GM21576 (cell line): ENCODE results near the gene BAG5.
"Not testable (repeated sequence)": the region's sequence is repeated elsewhere in the genome, so short reads cannot be mapped to it uniquely, and the experiment has no call there.

Experiments used
- ATAC-seq: cut with Tn5 transposase; IDR thresholded peaks from one replicate; pipeline ENCODE4 v1.9.1; 2021; ENCODE audit warnings: mild to moderate bottlenecking, moderate library complexity; ENCODE audit not compliant: unreplicated experiment

BAG5 gene, protein sequence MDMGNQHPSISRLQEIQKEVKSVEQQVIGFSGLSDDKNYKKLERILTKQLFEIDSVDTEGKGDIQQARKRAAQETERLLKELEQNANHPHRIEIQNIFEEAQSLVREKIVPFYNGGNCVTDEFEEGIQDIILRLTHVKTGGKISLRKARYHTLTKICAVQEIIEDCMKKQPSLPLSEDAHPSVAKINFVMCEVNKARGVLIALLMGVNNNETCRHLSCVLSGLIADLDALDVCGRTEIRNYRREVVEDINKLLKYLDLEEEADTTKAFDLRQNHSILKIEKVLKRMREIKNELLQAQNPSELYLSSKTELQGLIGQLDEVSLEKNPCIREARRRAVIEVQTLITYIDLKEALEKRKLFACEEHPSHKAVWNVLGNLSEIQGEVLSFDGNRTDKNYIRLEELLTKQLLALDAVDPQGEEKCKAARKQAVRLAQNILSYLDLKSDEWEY

DNA sequence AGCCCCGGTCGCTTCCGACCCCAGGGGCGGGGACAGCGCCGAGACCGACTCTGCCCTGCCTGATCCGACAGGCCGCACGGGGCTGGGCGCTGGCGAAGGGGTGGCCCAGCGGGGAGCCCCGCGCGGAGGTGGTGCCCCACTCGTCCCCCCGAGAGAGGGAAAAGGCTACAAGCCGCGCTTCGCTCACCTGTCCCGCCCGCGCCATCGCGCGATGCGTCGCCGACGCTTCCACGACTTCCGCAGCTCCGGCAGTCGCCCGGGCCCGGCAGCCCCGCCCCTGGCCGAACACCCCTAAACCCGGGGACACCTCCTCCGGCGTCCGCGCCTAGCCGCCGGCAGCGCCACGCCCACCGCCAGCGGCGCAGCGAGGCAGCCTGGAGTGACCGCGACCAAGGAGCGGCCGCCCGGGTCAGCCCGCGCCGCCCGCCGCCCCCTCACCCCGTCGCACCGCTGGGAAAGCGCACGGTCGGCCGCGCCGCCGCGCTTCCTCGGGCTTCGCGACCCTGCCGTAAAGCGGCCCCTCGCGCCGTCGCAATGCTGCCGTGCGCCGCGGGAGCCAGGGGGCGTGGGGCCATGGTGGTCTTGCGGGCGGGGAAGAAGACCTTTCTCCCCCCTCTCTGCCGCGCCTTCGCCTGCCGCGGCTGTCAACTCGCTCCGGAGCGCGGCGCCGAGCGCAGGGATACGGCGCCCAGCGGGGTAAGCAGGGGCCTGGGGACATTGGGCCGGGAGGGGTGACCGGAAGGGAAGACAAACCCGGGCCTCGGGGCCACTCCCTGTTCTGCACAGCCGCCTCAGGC is at the start of gene BAG5, which contains the start of gene COA8:
TSS of gene BAG5 (minus strand) at position 229 of the 797 bp plus-strand sequence. CDS start 1,493 bp downstream, outside the sequence.
TSS of gene COA8 (plus strand) at position 532 of the 797 bp plus-strand sequence. CDS start at position 574, 42 bp downstream.
- peak; percentile 77 for ATAC-seq

DNA sequence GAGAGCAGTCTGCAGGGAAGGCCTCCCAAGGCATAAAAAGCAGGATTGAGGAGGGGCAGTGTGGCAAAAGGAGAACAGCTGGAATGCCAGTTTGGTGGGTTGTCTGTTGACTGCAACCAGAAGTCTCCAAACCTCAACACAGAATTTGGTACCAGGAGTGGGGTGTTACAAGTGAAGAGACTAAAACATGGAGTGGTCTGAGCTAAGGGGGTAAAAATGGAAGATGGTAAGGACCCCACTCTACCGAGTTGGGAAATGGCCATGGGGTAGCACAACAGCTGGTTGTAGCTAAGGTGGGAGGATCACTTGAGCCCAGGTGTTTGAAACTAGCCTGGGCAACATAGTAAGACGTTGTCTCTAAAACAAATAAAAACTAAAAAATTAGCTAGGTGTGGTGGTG is 48.8 kb upstream of the BAG5 start:
- ATAC-seq: no peak

DNA sequence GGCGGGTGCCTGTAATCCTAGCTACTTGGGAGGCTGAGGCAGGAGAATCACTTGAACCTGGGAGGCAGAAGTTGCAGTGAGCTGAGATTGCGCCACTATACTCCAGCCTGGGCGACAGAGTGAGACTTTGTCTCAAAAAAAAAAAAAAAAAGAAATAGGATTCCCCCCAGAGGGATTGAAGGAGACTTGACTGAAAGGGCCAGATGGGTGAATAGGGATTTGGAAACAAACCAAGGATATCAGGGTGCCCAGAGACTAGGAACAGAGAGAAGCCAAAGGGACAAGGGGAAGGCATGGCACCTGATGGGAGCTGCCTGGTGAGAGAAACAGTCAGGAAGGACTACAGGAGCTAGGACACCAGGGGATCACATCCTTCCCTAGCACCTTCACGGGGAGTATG is 46.6 kb upstream of the BAG5 start:
- ATAC-seq: not testable (repeated sequence)

DNA sequence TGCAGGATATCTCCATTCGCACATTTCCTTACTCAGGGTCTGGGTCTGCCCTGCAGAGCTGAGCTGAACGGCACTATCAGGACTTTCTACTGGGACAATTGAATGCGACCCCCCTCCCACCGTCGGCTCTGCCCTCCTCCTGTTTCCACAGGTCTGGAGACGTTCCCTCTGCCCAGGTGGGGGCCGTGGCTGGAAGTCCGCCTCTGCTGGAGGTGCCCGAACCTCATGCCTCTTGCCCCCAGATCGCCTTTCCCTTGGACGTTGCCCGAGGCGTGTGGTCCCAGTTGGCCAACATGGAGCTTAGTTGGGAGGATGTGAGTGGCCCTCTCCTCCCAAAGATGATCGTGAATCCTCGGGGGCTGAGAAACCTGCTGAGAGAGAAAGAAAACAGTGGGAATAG is 45.4 kb upstream of the BAG5 start:
- ATAC-seq: no peak

DNA sequence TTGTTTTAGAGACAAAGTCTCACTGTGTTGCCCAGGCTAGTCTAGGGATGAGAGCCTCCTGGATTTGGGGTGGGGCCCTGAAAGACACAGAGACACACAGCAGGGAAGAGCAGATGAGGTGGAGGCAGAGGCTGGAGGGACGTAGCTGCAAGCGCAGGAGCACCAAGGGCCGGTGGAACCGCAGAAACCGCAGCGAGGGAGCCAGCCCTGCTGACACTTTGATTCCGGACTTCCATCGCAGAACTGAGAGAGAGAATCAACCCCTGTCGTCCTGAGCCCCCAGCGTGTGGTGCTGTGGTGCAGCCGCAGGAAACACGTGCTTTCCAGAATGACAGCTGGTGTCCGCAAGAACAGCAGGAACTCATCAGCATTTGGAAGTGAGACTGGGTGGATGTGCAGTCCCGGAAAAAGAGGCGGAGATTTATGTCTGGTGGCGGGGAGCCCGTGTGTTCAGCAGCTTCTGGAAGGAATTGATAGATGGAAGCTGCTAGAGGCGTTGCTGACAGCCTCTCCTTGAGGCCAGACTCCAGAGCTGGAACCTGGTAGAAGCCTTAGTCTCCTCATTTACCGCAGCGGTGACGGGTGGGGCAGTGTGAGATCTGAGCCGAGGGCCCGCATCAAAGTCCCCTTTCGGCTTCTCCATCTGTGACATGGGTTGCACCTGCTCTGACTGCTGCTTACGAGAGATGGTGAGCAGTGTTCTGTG is 44.7 kb upstream of the BAG5 start:
- ATAC-seq: peak; percentile 81

DNA sequence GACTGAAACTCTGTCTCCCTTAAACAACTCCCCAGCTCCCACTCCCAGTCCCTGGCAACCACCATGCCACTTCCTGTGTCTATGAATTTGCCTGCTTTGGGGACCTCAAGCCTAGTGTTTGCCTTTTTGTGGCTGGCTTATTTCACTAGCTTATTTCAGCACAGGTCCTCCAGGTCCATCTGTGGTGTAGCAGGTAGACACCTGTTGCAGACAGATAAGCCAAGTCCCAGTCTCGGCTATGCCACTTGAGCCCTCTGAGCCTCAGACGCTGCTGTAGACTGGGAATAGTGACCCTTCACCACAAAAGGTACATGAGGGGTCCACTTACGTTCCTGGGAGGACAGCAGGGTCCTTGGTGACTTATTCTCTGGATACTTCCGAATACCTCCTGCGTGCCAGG is 42.2 kb upstream of the BAG5 start:
- no peak for ATAC-seq

DNA sequence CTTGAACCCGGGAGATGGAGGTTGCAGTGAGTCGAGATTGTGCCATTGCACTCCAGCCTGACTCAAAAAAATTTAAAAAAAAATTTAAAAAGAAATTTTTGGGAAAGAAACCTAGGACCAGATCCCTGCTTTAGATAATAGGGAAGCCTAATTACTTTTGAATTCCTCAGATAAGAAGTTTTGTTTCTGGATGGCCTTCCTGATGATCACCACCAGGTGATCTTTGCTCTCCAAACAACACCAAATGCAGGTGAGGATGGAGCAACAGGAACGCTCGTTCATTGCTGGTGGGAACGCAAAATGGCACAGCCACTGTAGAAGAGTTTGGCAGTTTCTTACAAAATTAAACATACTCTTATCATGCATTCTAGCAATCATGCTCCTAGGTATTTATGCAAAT is 38.0 kb upstream of the BAG5 start:
- ATAC-seq: no peak

DNA sequence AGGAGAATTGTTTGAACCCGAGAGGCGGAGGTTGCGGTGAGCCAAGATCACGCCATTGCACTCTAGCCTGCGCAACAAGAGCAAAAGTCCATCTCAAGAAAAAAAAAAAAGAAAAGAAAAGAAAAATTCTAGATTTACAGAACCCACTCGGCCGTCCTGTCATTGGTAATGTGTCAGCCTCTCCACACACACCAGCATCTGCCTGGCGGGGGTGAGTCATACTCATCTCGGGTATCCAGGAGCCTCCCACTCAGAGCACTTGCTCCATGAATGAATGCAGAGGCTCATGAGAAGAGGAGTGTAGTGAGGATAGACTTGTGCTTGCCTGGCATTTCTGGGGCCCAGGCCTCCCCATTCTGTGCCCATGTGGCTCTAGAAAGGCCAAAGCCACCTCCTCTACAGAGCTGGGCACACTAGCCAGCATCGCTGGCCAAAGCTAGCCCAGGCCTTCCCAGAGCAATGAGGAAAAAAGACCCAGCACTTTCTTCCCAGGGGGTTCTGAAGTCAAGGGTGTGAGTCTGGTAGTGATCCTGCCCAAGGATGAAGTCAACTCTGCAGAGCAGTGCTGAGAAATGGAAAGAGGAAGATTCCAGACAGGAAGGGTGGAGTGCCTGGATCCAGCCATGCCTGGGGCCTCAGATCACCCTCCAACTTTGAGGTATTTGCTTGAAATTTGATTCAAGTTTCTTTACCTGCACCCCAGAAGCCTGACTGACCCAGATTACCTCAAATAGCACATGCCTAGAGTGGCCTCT is 35.3 kb upstream of the BAG5 start:
- no peak for ATAC-seq

DNA sequence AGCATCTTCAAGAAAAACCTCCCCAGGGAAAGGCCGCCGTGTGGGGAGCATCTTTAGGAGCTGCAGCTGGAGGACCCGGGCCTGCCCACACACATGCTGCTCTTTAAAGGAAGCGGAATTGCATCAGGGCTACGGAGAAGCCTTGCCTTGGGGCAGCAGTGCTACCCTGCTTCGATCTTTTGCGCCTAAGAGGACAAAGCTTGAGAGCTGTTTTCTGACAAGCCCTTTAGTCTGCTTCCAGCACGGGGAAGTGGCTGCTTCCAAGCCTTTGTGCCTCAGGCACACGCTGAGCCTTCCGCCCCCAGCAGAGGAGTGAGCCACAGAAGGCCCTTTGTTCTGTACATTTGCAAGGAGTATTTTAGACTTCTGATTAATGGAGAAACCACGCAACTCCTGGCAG is 31.8 kb upstream of the BAG5 start:
- ATAC-seq: no peak

DNA sequence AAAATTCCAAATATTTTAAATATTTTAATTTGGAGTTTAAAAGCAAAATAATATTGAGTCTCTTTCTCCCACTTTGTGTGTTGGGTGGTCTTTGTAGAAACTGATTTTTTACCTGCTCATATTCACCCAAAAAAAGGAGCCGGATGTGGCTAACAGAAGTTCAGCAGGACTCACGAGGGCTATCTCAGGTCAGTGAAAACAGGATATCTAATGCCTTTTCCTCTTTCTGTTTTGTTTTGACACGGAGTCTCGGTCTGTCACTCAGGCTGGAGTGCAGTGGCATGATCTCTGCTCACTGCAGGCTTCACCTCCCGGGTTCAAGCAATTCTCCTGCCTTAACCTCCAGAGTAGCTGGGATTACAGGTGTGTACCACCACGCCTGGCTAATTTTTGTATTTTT is 31.1 kb upstream of the BAG5 start:
- ATAC-seq: peak; percentile 94

DNA sequence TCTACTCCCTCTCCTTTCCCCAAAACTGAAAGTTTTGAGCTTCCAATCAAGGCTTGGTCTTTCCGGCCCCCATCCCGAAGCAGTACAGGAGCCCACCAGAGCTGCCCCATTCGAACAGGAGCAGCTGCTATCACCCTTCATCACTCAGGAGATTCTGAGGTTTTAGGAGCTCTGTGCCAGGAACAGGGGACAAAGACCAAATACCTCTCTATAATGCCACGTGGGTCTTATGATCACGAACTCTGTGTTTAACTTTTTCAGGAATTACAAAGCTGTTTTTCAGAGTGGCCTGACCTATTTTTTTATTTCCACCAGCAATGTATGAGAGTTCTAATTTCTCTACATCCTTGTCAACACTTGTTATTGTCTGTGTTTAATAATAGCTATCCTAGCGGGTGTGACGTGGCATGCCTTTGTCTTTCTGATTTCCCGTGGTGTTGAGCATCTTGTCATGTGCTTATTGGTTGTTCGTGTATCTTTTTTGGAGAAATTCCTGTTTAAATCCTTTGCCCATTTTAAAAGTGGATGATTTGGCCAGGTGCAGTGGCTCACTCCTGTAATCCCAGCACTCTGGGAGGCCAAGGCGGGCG is 22.0 kb upstream of the BAG5 start:
- ATAC-seq: no peak

DNA sequence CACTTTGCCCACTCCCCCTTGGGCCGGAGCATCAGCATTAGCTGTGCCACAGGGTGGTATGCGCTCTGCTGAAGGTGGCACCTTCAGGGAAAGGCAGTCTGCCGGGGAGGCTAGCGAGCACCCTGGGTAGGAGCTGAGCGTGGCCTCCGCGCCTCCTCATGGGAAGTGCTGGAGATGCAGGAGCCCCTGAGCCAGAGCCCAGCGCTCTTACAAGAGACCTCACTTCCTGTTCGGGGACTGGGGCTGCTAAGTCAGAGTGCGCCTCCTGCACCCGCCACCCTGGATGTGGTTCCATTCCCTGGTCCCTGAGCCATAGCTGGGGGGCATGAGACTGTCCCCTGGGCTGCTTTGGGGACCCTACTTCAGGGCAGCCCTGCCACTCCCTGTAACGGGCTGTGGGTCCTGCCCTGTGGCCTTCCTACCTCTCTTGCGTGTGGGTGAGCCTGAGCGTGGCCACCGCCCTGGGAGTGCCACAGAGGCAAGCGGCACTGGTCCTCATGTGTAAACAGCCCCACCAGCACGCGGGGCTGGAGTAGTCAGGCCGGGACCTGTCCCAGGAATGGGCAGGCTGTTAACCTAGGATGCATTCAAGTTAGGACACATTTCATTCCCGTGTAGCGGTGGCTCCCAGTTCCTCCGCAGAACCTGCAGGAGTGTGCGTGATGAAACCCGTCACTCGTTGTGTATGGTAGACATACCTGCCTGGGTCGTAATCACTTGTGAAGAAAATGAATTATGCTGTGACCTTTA is 19.7 kb upstream of the BAG5 start:
- no peak for ATAC-seq

DNA sequence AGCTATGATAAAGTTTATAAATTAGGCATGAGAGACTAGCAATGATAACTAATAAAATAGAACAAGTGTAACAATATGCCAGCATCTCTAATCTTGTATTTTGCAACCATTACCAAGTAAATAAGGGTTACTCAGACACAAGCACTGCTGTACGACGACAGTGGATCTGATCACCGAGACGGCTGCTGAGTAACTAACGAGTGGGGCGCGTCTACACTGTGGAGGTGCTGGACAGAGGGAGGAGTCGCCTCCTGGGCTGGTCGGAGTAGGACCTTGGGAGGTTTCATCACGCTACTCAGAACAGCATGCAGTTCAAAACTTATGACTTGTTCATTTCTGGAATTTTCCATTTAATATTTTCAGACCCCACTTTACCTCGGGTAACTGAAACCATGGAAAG is 18.7 kb upstream of the BAG5 start:
- no peak for ATAC-seq

DNA sequence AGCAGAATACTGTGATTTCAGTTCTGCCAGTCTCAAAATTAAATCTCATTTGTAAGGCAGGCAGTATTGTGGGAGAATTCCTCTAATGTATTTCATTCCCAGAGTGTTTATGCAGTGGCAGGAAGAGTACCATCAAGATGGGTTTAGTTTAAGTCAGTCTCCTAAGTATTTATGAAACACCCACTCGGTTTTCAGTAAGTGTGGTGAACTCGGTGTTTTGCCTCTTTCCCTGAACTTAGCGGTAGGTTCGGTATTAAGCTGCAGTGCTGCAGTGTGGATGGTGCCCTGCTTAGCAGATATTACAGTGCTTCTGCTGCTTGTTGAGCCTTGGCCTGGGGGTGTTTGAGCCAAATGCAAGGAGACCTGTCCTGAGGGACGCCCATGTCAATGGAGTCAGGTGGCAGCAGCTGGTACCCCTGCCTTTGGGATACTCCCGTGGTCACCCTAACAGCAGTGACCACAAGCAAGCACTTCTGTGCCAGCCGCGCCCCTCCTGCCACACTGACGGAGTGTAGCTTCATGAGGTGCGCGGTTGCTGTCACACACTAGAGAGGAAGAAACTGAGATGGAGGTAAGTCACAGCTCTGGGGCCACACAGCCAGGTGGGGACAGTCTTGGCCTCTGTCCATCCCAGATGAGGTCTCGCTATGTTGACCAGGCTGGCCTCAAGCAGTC is 16.1 kb upstream of the BAG5 start:
- no peak for ATAC-seq

DNA sequence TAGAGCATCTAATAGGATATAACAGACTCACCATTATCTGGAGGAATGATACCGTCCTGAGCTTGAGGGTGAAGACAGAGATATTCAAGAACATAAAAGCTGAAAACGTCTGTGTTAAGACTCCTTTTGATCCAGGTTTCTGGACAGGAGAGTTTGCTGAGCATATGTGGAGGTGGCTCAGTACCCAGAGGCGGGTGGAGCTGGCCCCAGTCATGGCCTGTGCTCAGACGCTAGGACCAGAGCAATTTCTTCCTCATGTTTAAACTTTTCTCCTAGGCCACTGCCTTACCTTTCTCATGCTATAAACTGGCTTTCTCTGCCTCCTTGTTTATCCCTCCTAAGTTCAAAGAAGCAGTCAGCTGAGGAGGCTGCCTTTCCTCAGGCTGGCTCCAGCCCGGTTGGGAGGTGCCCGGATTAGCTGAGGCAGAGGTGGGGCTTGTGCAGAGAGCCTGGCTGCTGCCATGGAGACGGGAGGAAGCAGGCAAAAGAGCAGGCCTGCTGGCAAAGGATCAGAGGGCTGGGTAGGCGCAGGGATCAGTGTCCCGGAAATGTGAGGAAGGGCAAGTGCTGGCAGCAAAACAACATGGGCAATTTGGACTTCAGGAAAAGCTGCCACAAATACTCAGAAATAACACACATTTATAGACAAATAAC is 14.0 kb upstream of the BAG5 start:
- ATAC-seq: no peak

DNA sequence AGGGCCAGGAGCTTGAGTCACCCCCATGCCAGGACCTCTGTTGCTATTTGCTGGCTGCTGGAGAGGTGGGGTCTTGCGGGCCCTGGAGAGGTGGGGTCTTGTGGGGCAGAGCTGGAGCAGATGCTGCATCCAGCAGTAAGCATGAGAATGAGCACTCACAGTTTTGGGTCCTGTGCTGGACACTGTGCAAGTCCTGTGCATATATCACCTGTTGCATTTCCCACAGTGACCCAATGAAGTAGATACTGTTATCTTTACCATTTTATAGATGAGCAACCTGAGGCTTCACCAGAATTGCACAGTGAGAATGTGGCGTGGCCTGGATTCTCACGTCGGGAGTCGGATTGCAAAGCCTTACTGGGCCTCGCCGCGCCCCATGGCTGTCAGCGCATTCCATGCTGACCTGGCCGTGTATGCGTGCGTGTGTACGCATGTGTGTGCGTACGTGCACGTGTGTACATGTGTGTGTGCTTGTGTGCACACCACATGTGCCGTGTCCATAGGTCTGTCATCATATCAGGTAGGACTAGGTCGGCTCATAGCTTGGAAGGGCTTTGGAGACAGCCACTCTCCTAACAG is 12.3 kb upstream of the BAG5 start:
- no peak for ATAC-seq

DNA sequence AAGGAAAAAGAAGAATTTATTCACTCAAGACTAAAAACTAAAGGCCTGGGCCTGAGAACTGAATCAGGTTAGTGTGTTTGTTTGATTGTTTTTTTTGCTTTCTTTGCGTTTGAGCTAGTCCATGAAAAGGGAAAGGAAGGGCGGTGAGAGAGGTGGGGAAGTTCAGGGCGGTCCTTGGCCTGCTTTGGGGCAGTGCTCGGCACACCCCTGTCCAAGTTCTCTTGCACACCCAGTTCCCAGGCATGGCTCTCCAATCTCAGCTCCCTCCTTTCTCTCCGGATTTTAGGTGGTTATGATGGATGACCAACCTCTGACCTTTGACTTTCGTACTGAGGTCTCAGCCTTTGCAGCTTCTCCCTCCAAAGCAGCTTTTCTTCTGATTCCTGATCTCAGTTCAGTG is 11.6 kb upstream of the BAG5 start:
- ATAC-seq: no peak

DNA sequence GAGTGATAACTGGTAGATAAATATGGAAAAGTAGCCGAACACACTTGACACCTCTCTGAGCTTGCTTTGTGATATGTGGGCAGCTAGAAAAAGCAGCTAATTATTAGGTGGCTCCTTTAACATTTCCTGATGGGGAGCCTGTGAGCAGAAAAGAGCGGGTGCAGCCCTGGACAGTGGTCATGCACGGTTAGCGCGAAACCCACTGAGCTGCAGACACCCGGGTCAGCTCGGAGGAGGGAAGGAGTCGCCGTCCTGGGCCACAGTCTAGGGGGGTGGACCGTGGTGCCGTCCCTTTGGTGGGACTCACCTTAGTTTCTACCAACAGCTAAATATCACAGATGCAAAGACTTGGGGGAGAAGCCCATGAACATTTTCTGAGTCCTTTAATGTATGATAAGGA is 7.0 kb upstream of the BAG5 start:
- no peak for ATAC-seq
